Loucy (cell line): ENCODE data around the gene ELMO1.

Experiments used
- H2AFZ ChIP-seq: fragments of 200-600 bp; sonication (generic); 2 replicates; pipeline ENCODE4 v1.6.0; 2016; ENCODE audit warnings: antibody characterized with exemption, mild to moderate bottlenecking, low read length, moderate library complexity
- H3F3A ChIP-seq: fragments of 200-600 bp; 2 replicates; pipeline ENCODE4 v1.6.0; 2016; ENCODE audit warnings: antibody characterized with exemption, low read depth, mild to moderate bottlenecking
- H3K27me3 ChIP-seq: fragments of 200-600 bp; sonication (generic); 2 replicates; pipeline ENCODE4 v1.6.1; 2014; ENCODE audit warnings: low read length, mild to moderate bottlenecking; ENCODE audit not compliant: insufficient read depth, poor library complexity, severe bottlenecking
- H3K36me3 ChIP-seq: fragments of 200-600 bp; sonication (generic); 2 replicates; pipeline ENCODE4 v1.6.1; 2016; ENCODE audit warnings: low read length; ENCODE audit not compliant: insufficient read depth
- H3K4me1 ChIP-seq: fragments of 200-600 bp; sonication (generic); 2 replicates; pipeline ENCODE4 v1.5.1; 2014; ENCODE audit warnings: low read length, mild to moderate bottlenecking; ENCODE audit not compliant: insufficient read depth, poor library complexity, severe bottlenecking
- H3K4me2 ChIP-seq: fragments of 200-600 bp; sonication (generic); 2 replicates; pipeline ENCODE4 v1.6.0; 2014; ENCODE audit warnings: antibody characterized with exemption, low read length, low read depth, mild to moderate bottlenecking; ENCODE audit not compliant: poor library complexity, severe bottlenecking
- H3K4me3 ChIP-seq: fragments of 200-600 bp; sonication (generic); 2 replicates; pipeline ENCODE4 v1.5.1; 2014; ENCODE audit warnings: low read length, mild to moderate bottlenecking, mixed read lengths; ENCODE audit not compliant: poor library complexity, severe bottlenecking
- H3K79me2 ChIP-seq: fragments of 200-600 bp; sonication (generic); 2 replicates; pipeline ENCODE4 v1.6.1; 2014; ENCODE audit warnings: low read length; ENCODE audit not compliant: insufficient read depth
- H3K9ac ChIP-seq: fragments of 200-600 bp; sonication (generic); 2 replicates; pipeline ENCODE4 v1.6.0; 2014; ENCODE audit warnings: mild to moderate bottlenecking, low read depth, low read length, moderate library complexity; ENCODE audit not compliant: poor library complexity, severe bottlenecking
- H3K9me2 ChIP-seq: fragments of 200-600 bp; sonication (generic); replicated peaks from 2 replicates; pipeline ENCODE4 v1.6.1; 2016; ENCODE audit warnings: low read depth, low read length, mixed read lengths
- H3K9me3 ChIP-seq: fragments of 200-600 bp; sonication (generic); 2 replicates; pipeline ENCODE4 v1.6.1; 2014; ENCODE audit warnings: mild to moderate bottlenecking, antibody characterized with exemption, low read length, low read depth; ENCODE audit not compliant: insufficient read depth
- H4K20me1 ChIP-seq: fragments of 200-600 bp; sonication (generic); 2 replicates; pipeline ENCODE4 v1.6.0; 2014; ENCODE audit warnings: antibody characterized with exemption, low read length, mild to moderate bottlenecking; ENCODE audit not compliant: insufficient read depth, poor library complexity, severe bottlenecking
- CTCF ChIP-seq: fragments of 200-600 bp; sonication (generic); conservative IDR thresholded peaks from 2 replicates; pipeline ENCODE4 v1.5.1; 2014; ENCODE audit warnings: mild to moderate bottlenecking, antibody characterized with exemption, low read length
- EZH2phosphoT487 ChIP-seq: fragments of 200-600 bp; IDR thresholded peaks from 2 replicates; pipeline ENCODE4 v1.6.1; 2018; ENCODE audit warnings: antibody characterized with exemption, mild to moderate bottlenecking, moderate library complexity, borderline replicate concordance

ELMO1 gene

DNA sequence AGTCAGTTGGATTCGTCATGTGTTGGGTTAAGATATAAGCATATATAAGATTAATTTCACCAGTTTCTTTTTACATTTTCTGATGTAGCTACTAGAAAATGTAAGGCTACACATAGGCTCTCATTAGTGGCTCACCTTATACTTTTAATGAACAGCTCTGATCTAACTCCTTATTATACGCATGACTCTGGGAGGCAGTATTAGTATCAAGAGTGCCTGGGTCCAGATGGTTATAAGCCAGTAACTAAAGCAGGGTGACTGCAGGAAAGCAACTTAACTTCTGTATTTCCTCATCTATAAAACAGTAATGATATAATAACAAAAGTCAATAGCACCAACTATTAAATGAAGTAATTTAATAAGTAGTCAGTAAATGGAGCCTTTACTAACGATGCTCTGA, 1.4 kb upstream of the ELMO1 start:
- Histone ChIP-seq H3F3A (no peaks in the 10 kb centered on the region; the same call in 1 of the 2 replicates), H3K4me3 (peak overlapping the region; percentile 93), H3K27me3 (no peaks in the 10 kb centered on the region), H3K79me2 (peaks cover 19% of the 10 kb centered on the region), H2AFZ (peak overlapping the region; percentile 96; the same call in 1 of the 2 replicates), H3K9me2 (no peaks in the 10 kb centered on the region), H3K9ac (peak overlapping the region; percentile 83), H4K20me1 (no peaks in the 10 kb centered on the region), H3K36me3 (no peaks in the 10 kb centered on the region), H3K9me3 (no peaks in the 10 kb centered on the region), H3K4me2 (peak overlapping the region; percentile 90), H3K4me1 (peaks cover 33% of the 10 kb centered on the region)
- TF ChIP-seq EZH2phosphoT487 (no peak), CTCF (no peak)

DNA sequence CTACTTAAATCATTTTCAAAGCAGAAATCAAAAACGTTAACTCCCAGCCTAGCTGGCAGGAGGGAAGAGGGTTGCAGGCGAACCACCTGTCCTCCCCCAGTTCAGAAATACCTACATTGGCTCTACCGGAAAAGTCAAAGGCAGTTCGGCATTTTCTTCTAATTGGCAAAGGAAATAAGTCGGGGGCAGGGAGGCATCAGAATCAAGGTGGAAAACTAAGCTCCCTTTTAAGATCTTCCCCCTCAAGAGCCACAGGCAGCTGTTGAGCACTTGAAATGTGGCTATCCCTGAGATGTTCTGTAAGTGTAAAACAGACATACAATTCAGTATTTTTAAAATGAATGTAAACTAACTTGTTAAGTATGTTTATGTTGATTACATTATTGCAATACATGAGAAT, 957 bp upstream of the ELMO1 start:
- Histone ChIP-seq H3K27me3 (no peaks in the 10 kb centered on the region), H2AFZ (peak overlapping the region; percentile 96), H3K4me2 (peak overlapping the region; percentile 90), H3K9me2 (no peaks in the 10 kb centered on the region), H3K9ac (peak overlapping the region; percentile 83), H3K79me2 (peaks cover 19% of the 10 kb centered on the region), H3K4me1 (peaks cover 33% of the 10 kb centered on the region), H3K36me3 (no peaks in the 10 kb centered on the region), H3F3A (no peaks in the 10 kb centered on the region; the same call in 1 of the 2 replicates), H3K4me3 (peak overlapping the region; percentile 93), H4K20me1 (no peaks in the 10 kb centered on the region), H3K9me3 (no peaks in the 10 kb centered on the region)
- TF ChIP-seq CTCF = no peak
- TF ChIP-seq EZH2phosphoT487 = no peak

DNA sequence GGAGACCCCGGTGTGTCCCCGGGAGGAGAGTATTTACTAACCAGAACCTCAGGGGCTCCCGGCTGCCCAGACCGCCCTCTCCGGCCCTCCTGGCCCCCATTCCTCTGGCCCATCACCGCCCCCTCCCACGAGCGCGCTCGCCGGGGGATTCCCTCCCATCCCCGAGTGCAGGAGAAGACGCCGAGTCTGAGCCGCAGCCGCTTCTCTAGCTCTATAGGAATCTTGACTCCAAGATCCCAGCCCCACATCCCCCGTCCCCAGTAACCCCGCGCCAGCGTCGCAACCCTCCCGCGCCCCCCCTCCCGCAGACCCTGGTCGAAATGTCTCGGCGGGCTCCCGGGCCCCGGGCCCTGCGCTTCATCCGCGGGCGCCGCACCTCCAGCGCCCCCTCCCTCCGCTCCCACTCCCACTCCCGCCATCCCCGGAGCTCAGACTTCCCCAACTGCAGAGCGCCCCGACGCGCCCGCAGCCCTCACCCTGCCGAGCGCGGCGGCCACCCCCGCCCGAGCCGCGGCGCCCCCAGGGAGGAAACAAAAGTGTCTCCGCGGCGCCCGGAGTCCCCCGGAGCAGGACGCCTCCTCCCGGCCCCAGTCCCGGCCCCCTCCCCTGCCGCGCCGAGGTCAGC, 541 bp downstream of the ELMO1 start:
- Histone ChIP-seq H3K9ac (peak overlapping the region; percentile 83), H3K79me2 (peaks cover 19% of the 10 kb centered on the region), H3K36me3 (no peaks in the 10 kb centered on the region), H4K20me1 (no peaks in the 10 kb centered on the region), H3F3A (no peaks in the 10 kb centered on the region; the same call in 1 of the 2 replicates), H3K4me1 (peaks cover 33% of the 10 kb centered on the region), H2AFZ (peak overlapping the region; percentile 96), H3K4me3 (peak overlapping the region; percentile 93), H3K4me2 (peak overlapping the region; percentile 90), H3K9me3 (no peaks in the 10 kb centered on the region), H3K9me2 (no peaks in the 10 kb centered on the region), H3K27me3 (no peaks in the 10 kb centered on the region)
- TF ChIP-seq EZH2phosphoT487 (no peak), CTCF (no peak)
